Calu3 (cell line): ENCODE data around the gene ABHD8. TPM values are rescaled to one million over a fixed set of nuclear protein-coding genes. Genes with fewer than 3 reads are reported as not detected.

Experiments used
- BruUV-seq: library from RNA; stranded (reverse); fragments of 400-500 nt; replicated peaks from 2 replicates; lab custom pipeline; 2021; lab: Mats Ljungman, UMichigan
- CTCF ChIA-PET: fragments of 300-600 bp; sonication (Branson Sonifier 250); formaldehyde crosslinking; loops from one replicate; lab custom pipeline; 2022; ENCODE audit warnings: antibody characterized with exemption; lab: Charles Lee
- DNase-seq: peaks from one replicate; pipeline ENCODE4 v3.0.0; 2022
- H3K27ac Mint-ChIP-seq: one replicate; pipeline ENCODE4 v1.8.0; 2022; ENCODE audit warnings: mixed read lengths; ENCODE audit not compliant: unreplicated experiment
- H3K27me3 Mint-ChIP-seq: one replicate; pipeline ENCODE4 v1.8.0; 2022; ENCODE audit warnings: mixed read lengths; ENCODE audit not compliant: unreplicated experiment
- H3K36me3 Mint-ChIP-seq: one replicate; pipeline ENCODE4 v1.8.0; 2022; ENCODE audit warnings: mild to moderate bottlenecking, moderate library complexity, mixed read lengths; ENCODE audit not compliant: insufficient read depth, unreplicated experiment
- H3K4me1 Mint-ChIP-seq: one replicate; pipeline ENCODE4 v1.8.0; 2022; ENCODE audit warnings: mild to moderate bottlenecking, low read depth, mixed read lengths; ENCODE audit not compliant: unreplicated experiment
- H3K4me3 Mint-ChIP-seq: one replicate; pipeline ENCODE4 v1.8.0; 2022; ENCODE audit warnings: mild to moderate bottlenecking, low read depth, moderate library complexity, mixed read lengths; ENCODE audit not compliant: unreplicated experiment
- H3K9me3 Mint-ChIP-seq: one replicate; pipeline ENCODE4 v1.8.0; 2022; ENCODE audit warnings: low read depth, mixed read lengths; ENCODE audit not compliant: unreplicated experiment
- intact Hi-C: fragments of 100-400 bp; cut with micrococcal nuclease; formaldehyde crosslinking; loops from one replicate; pipeline ENCODE4 v1.10.0; 2022; ENCODE audit not compliant: unreplicated experiment
- total RNA-seq: library from RNA; stranded (reverse); gene quantifications from 2 replicates; pipeline ENCODE4 v1.2.3, GENCODE V29; 2022
- TF ChIP-seq, protein P1 (sequence below): fragments of 200-600 bp; IDR thresholded peaks from one replicate; pipeline ENCODE4 v1.8.0; 2022; ENCODE audit warnings: antibody characterized with exemption; ENCODE audit not compliant: unreplicated experiment

Gene ABHD8
- total RNA-seq, 1 experiment from 2014 or later: 6.0 TPM

DNA sequence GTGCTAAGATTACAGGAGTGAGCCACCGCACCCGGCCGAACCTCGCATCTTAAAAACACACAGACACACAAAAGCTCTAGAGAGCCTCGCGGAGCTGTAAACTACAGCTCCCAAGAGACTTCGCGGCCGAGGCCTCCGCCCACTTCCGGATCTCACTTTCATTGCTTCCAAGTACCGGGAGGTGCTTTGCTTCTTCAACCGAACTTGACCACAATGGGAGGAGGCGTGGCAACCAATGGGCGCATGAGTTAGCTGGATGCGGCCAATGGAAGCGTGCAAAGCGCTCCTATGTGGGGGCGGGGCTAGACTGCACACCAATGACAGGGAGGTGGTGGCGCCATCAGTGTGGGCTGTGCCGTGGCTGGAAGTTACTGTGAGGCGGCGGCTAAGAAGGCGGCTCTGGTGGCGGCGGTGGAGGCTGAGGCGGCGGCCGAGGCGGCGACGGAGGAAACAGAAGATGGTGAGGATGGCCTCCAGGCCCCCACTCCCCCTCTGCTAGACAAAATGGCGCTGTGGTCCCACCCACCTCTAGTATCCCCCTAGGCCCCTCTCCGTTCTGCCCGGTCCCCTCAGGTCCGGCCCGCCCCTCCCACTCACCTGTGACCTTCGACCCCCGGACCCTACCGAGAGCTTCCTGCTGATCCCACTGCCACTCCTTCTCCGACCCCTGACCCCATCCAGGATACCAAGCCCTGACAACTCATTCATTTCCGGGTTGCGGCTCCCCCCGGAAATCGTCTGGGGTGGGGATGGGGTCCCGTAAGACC is 6.2 kb upstream of the ABHD8 start, which contains the start of gene DDA1:
Gene DDA1, plus strand, starts transcription at position 366 of the 767 bp plus-strand sequence. Its CDS starts 92 bp downstream, at position 458.
- TF ChIP-seq, protein P1, sequence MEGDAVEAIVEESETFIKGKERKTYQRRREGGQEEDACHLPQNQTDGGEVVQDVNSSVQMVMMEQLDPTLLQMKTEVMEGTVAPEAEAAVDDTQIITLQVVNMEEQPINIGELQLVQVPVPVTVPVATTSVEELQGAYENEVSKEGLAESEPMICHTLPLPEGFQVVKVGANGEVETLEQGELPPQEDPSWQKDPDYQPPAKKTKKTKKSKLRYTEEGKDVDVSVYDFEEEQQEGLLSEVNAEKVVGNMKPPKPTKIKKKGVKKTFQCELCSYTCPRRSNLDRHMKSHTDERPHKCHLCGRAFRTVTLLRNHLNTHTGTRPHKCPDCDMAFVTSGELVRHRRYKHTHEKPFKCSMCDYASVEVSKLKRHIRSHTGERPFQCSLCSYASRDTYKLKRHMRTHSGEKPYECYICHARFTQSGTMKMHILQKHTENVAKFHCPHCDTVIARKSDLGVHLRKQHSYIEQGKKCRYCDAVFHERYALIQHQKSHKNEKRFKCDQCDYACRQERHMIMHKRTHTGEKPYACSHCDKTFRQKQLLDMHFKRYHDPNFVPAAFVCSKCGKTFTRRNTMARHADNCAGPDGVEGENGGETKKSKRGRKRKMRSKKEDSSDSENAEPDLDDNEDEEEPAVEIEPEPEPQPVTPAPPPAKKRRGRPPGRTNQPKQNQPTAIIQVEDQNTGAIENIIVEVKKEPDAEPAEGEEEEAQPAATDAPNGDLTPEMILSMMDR: no peak
- Mint-ChIP-seq H3K27ac (peak within 1 kb of the TSS; percentile 95), H3K4me3 (peak within 1 kb of the TSS; percentile 99), H3K9me3 (no peaks in the 10 kb centered on the region), H3K4me1 (peaks cover 27% of the 10 kb centered on the region), H3K27me3 (no peaks in the 10 kb centered on the region), H3K36me3 (peaks cover 61% of the 10 kb centered on the region)
- CTCF ChIA-PET: interaction anchor here (0.6 to 0.8 kb wide), 4 partner anchors 8 to 692 kb away, joined by 3 to 7 read pairs (median 3); no protein-coding TSS in a partner anchor
- TSS peak; percentile 64 for BruUV-seq
- peak; percentile 96 for DNase-seq
- intact Hi-C loops: no loop called here

DNA sequence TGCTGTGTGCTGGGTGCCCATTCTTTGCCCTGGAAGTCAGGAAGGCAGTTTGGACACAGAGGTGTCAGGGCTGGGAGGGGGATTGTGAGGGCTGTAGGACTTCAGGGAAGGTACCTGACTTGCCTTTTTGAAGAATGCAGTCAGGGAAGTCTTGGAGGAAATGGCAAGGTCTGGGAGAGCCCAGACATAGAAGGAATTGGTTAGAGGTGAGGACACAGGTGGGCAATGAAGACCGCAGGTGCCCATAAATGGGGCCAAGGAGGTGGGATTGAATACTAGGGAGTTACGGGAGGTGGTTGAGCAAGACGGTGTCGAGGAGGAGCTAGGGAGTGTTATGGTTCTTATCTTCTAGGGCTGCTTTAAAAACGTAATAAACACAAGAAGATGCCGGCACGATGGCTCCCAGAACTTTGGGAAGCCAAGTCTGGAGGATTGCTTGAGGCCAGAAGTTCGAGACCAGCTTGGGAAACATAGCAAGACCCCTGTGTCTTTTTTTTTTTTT is 4.7 kb upstream of the ABHD8 start:
- no peaks in the 10 kb centered on the region for H3K27me3 Mint-ChIP-seq
- H3K27ac Mint-ChIP-seq: no peak overlapping the region
- peak overlapping the region; percentile 5 for H3K4me3 Mint-ChIP-seq
- DNase-seq: no peak
- CTCF ChIA-PET: no interaction called here
- peaks cover 52% of the 10 kb centered on the region for H3K36me3 Mint-ChIP-seq
- TF ChIP-seq, protein P1: no peak
- H3K4me1 Mint-ChIP-seq: peaks cover 27% of the 10 kb centered on the region
- no TSS peak for BruUV-seq
- intact Hi-C loops: no loop called here
- no peaks in the 10 kb centered on the region for H3K9me3 Mint-ChIP-seq

DNA sequence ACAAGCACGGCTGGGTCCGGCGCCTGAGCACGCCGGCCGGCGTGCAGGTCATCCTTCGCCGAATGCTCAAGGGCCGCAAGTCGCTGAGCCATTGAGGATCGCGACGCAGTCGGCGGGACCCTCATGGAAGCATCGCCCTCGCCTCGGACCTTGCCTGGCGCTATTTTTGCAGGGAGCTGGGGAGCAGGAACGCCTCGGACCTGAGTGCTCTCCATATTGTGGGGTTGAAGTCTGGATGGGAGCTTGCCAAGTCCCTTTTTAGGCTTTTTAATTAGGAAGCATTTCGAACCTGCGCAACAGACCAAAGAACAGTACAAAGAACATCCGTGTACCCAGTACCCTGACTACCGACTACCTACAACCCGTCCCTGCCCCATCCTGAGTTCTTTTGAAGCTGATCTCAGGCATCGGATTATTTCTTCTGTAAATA is 3.1 kb upstream of the ABHD8 start:
- Mint-ChIP-seq H3K4me3 (peak overlapping the region; percentile 72), H3K9me3 (no peaks in the 10 kb centered on the region), H3K36me3 (peaks cover 45% of the 10 kb centered on the region), H3K4me1 (peaks cover 20% of the 10 kb centered on the region), H3K27ac (no peak overlapping the region), H3K27me3 (no peaks in the 10 kb centered on the region)
- CTCF ChIA-PET: no interaction called here
- BruUV-seq: no TSS peak
- TF ChIP-seq, protein P1: no peak
- no peak for DNase-seq
- intact Hi-C loops: no loop called here

DNA sequence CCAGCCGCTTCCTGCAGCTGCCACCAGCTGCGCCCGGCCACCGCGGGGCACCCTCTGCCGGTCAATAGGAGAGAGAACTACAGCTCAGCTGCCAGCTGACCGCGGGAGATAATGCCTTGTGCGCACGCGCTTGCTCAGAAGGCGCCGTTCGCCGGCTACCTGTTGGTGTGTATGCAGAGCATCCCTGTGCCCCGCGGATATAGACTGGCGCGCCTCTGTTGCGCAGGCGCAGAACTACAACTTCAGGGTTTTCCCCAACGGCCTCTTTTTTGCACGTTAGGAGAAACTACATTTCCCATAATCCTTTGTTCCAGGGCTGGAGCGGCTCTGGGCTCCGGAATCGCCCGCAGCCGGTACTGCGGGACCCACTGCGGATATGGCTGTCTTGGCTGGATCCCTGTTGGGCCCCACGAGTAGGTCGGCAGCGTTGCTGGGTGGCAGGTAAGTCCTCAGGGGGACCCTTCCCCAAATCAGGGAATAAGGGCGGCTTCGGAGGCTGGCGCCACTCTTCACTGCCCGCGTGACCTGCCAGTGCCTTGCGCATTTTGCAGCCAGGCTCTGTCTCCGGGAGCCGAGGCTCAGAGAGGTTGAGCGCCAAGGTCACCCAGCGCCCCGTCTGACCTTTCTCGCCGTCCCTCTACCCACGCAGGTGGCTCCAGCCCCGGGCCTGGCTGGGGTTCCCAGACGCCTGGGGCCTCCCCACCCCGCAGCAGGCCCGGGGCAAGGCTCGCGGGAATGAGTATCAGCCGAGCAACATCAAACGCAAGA is 2.5 kb upstream of the ABHD8 start, which contains the start of gene MRPL34:
Gene MRPL34, plus strand, starts transcription at position 356 of the 768 bp plus-strand sequence. Its CDS starts 21 bp downstream, at position 377.
- no peaks in the 10 kb centered on the region for H3K27me3 Mint-ChIP-seq
- H3K9me3 Mint-ChIP-seq: no peaks in the 10 kb centered on the region
- CTCF ChIA-PET: interaction anchor here (0.5 to 1.1 kb wide), 8 partner anchors 12 to 610 kb away, joined by 3 to 18 read pairs (median 5); partner anchors contain the start of gene ANO8
- TF ChIP-seq, protein P1: peak; percentile 62
- BruUV-seq: no TSS peak
- peak; percentile 94 for DNase-seq
- H3K36me3 Mint-ChIP-seq: peaks cover 45% of the 10 kb centered on the region
- H3K4me3 Mint-ChIP-seq: peak within 1 kb of the TSS; percentile 72
- no peak within 1 kb of the TSS for H3K27ac Mint-ChIP-seq
- intact Hi-C loops: no loop called here
- peaks cover 17% of the 10 kb centered on the region for H3K4me1 Mint-ChIP-seq
